GM13977 (cell line): Measurements from ENCODE around the gene MAPK10.
"Not testable (repeated sequence)": the region's sequence is repeated elsewhere in the genome, so short reads cannot be mapped to it uniquely, and the experiment has no call there.

Experiments used
- DNase-seq: peaks from one replicate; pipeline ENCODE4 v3.0.0; 2012; ENCODE audit warnings: low spot score
- CTCF ChIP-seq: IDR thresholded peaks from 2 replicates; pipeline ENCODE4 v1.5.1; 2012; ENCODE audit warnings: mild to moderate bottlenecking, control low read depth; ENCODE audit not compliant: insufficient read depth; ENCODE audit errors: extremely low read depth, missing control alignments
- in situ Hi-C: fragments of 300-500 bp; cut with MboI; formaldehyde crosslinking; loops from one replicate; pipeline ENCODE4 v1.12.0; 2022; ENCODE audit warnings: low sequenced_read_pairs, low pct_unique_long_range_greater_than_20kb, mixed read lengths, inconsistent platforms; ENCODE audit not compliant: unreplicated experiment

Gene MAPK10

GRCh38 chr4:86178211-86178610 lies 181.6 kb downstream of the MAPK10 start:
- in situ Hi-C loops, result no loop called here
- DNase-seq, result no peak

GRCh38 chr4:86174506-86174905 lies 185.3 kb downstream of the MAPK10 start:
- no peak for TF ChIP-seq CTCF

More at GRCh38 chr4:86178211-86178610, 181.6 kb downstream of the MAPK10 start:
- TF ChIP-seq CTCF, result no peak

GRCh38 chr4:86168335-86168734 lies 191.5 kb downstream of the MAPK10 start:
- in situ Hi-C loops, DNase-seq: not testable (repeated sequence)

More at GRCh38 chr4:86174506-86174905, 185.3 kb downstream of the MAPK10 start:
- DNase-seq, result no peak
- in situ Hi-C loops, result no loop called here

- no peak for TF ChIP-seq CTCF
- in situ Hi-C loops, result no loop called here
- no peak for DNase-seq
Measured at GRCh38 chr4:86160426-86160825, 199.4 kb downstream of the MAPK10 start.

- no peak for TF ChIP-seq CTCF
- in situ Hi-C loops, result no loop called here
- no peak for DNase-seq
Measured at GRCh38 chr4:86159216-86159615, 200.6 kb downstream of the MAPK10 start.

GRCh38 chr4:86156531-86156930 lies 203.3 kb downstream of the MAPK10 start:
- no peak for DNase-seq
- no peak for TF ChIP-seq CTCF
- in situ Hi-C loops, result no loop called here

- no peak for TF ChIP-seq CTCF
- DNase-seq, result no peak
- in situ Hi-C loops, result no loop called here
Measured at GRCh38 chr4:86155766-86156165, 204.1 kb downstream of the MAPK10 start.
